SU-DHL-6 (cell line): Measurements from ENCODE around the gene LONRF2.

Experiments
- EZH2phosphoT487 ChIP-seq: fragments of 200-600 bp; sonication (generic), shearing (Covaris generic); conservative IDR thresholded peaks from 2 replicates; pipeline ENCODE4 v1.6.1; 2018; ENCODE audit warnings: mild to moderate bottlenecking, antibody characterized with exemption, low read length, moderate library complexity, mixed read lengths
- TF ChIP-seq, protein P1 (sequence below): fragments of 200-600 bp; sonication (generic); IDR thresholded peaks from one replicate; pipeline ENCODE4 v1.5.1; 2017; ENCODE audit warnings: antibody characterized with exemption, mild to moderate bottlenecking, low read length, moderate library complexity; ENCODE audit not compliant: insufficient read depth, poor library complexity, severe bottlenecking

DNA sequence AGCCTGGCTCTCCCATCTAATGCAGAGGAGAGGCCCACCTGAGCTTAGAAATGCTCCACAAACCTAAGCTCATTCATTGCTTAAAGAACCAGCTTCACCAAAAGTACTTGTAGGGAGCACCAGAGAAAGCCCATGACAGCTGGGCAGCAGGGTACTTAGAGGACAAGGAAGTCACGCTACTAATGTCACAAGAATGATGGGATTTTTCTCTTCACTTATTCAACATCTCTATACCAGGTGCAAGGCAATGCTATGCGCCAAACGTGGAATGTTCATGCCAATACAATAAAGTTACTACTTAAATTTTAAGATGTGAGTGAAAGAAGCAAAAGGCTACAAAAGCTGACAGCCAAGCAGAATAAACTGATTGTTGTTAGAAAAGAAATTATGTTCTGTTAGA, 36.0 kb downstream of the LONRF2 start:
- TF ChIP-seq EZH2phosphoT487 = no peak
- TF ChIP-seq, protein P1, sequence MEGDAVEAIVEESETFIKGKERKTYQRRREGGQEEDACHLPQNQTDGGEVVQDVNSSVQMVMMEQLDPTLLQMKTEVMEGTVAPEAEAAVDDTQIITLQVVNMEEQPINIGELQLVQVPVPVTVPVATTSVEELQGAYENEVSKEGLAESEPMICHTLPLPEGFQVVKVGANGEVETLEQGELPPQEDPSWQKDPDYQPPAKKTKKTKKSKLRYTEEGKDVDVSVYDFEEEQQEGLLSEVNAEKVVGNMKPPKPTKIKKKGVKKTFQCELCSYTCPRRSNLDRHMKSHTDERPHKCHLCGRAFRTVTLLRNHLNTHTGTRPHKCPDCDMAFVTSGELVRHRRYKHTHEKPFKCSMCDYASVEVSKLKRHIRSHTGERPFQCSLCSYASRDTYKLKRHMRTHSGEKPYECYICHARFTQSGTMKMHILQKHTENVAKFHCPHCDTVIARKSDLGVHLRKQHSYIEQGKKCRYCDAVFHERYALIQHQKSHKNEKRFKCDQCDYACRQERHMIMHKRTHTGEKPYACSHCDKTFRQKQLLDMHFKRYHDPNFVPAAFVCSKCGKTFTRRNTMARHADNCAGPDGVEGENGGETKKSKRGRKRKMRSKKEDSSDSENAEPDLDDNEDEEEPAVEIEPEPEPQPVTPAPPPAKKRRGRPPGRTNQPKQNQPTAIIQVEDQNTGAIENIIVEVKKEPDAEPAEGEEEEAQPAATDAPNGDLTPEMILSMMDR = no peak
